GM18498 (cell line): Measurements from ENCODE around the gene INAFM1.
"Not testable (repeated sequence)": the region's sequence is repeated elsewhere in the genome, so short reads cannot be mapped to it uniquely, and the experiment has no call there.

Experiments
- ATAC-seq: cut with Tn5 transposase; IDR thresholded peaks from one replicate; pipeline ENCODE4 v1.9.1; 2021; ENCODE audit warnings: mild to moderate bottlenecking, moderate library complexity; ENCODE audit not compliant: unreplicated experiment

Gene INAFM1

GRCh38 chr19:47267350-47267759 lies 7.3 kb upstream of the INAFM1 start:
- no peak for ATAC-seq

GRCh38 chr19:47268028-47268427 lies 6.7 kb upstream of the INAFM1 start:
- no peak for ATAC-seq

GRCh38 chr19:47269596-47269995 lies 5.1 kb upstream of the INAFM1 start:
- ATAC-seq, result no peak

DNA sequence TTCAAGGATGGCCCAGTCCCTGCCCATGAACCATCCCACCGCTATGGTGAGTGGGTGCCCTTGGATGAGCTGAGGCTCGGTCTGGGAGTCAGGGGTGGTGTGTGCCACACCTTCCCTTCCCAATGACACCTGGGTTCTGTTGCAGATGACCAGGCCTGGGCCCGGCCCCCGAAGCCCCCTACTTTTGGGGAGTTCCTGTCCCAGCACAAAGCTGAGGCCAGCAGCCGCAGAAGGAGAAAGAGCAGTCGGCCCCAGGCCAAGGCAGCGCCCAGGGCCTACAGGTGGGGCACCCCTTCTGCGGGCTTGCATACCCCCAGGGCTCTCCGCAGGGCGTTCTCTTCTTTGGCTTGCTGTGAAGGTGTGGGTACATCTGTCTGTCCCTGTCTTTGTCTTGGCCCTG lies 4.3 kb upstream of the INAFM1 start:
- no peak for ATAC-seq

DNA sequence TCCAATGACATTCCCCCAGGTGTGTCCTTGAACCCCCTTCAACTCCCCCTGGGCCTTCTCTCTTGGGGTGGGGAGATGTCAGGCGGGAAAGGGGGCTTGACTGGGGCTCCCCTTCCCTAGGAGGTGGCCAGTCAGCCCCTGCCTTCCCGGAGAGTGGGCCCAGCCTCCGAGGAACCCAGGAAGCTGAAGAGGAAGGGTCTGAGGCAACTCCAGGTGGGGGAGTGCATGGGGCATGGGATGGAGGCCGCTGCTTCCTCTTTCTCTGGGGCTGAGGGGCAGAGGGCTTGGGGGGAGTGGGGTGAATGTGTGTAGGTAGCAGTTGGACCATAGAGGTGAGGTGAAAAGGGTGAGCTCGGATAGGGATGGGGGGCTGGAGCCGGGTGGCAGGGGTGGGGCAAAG lies 2.7 kb upstream of the INAFM1 start:
- no peak for ATAC-seq

DNA sequence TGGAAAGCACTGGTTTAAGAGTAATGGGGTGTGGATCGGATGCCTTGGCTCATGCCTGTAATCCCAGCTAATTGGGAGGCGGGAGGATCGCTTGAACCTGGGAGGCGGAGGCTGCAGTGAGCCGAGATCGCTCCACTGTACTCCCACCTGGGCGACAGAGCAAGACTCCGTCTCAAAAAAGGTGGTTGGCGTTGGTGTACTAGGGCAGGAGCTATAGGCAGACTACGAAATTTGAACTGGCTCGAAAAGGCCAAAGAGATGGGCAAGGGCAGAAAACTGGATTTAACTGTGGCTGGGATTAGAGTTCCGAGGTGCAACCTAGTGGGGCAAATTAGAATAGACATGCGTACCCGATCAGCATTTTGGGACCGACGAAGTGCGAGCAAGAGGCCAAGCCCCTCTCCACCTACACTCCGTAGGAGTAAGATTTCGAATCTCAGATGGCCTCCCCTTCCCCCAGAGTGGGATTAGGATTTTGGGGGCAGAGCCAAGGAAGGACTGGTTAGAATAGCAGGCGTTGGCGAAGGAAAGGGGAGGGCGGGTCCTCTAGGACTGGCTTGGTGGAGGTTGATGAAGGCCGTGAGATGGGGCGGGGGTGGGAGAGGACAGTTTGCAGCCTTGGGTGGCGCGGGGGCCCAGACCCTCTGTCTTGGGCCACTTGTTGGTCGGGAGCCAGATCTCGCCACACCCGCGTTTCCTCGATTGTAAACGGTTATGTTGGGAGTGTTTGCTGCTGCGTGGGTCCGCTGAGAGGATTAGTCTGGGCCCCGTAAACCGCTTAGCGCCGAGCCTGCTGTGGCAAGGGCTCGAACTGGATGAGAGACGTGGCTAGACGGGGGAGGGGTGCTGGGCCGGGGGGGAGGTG lies 2.0 kb upstream of the INAFM1 start:
- no peak for ATAC-seq

DNA sequence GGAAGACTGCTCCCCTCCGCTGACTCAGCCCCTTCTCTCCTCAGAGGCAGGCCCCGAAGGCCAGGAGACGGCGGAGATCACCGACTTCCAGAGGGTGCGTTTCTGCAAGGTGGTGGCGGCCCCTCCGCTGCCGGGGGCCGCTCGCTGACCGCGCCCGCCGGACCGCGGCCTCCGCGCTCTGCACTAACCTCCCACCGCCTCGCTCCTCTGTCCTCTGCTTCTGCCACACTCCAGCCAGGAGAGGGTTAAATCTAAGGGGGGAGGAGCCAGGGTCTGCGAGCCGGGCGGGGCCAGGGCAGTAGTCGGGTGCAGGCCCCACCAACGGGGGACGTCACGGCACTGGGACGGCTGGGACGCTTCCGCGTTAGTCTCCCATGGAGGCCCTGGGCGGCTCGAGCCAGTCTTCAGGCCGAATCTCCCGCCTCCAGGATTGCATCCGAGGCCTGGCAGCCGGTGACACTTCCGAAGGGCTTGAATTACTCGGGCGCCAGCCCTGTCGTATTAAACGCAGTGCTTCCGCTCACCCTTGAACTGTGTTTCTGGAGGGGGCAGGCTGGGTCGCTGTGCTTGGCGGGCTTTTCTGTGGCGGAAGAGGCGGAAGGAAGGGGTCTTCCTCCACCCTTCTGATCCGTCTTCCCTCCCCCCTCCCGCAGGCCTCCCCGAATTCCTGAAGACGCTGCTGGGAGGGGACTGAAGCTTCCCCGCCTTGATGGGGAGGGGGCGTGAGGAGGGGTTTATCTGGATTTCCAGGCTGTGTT lies 1.2 kb upstream of the INAFM1 start:
- ATAC-seq, result peak; percentile 63

DNA sequence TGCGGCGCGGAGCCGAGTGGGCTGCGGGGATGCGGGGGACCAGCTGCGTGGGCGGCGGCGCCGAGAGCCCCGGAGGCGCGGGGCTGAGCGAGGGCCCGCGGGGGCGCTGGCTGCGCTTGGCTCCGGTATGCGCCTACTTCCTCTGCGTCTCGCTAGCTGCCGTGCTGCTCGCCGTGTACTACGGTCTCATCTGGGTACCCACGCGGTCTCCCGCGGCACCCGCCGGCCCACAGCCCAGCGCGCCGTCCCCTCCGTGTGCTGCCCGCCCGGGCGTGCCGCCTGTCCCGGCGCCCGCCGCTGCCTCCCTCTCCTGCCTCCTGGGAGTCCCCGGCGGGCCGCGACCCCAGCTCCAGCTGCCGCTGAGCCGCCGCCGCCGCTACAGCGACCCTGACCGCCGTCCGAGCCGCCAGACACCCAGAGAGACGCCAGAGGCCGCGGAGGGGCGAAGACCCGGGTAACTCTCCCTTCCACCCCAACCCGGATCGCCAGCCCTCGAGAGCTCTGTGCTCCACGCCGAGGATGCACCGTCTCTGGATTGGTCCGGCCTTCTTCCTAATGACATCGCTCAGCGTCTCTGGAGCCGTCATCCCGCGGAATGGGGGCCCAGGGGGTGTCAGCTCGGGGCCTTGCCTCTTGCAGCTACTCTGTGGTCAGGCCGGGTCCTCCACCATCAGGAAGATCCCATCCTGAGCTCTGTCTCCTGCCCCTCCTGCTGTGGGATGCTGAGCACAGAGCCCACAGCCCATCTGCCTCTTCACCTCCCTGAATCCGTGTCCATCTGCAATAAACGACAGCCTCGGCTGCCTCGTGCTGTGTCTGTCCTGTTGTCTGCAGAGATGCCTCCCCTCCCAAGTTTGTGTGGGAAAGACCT lies 441 bp downstream of the INAFM1 start:
- peak; percentile 37 for ATAC-seq

- no peak for ATAC-seq
These were observed 1.2 kb downstream of the INAFM1 start for GRCh38 chr19:47275791-47276461.

DNA sequence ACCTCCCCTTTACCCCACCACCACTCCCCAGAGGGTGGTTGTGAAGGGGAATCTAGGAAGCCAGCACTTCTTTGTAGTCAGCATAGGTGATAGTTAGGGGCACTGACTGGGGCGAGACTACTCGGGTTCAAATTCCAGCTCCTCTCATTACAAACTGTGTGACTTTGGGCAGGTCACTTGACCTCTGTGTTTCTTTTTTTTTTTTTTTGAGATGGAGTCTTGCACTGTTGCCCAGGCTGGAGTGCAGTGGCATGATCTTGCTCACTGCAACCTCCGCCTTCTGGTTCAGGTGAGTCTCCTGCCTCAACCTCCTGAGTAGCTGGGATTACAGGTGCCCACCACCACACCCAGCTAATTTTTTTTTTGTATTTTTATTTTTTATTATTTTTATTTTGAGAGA lies 1.8 kb downstream of the INAFM1 start:
- ATAC-seq, result not testable (repeated sequence)

DNA sequence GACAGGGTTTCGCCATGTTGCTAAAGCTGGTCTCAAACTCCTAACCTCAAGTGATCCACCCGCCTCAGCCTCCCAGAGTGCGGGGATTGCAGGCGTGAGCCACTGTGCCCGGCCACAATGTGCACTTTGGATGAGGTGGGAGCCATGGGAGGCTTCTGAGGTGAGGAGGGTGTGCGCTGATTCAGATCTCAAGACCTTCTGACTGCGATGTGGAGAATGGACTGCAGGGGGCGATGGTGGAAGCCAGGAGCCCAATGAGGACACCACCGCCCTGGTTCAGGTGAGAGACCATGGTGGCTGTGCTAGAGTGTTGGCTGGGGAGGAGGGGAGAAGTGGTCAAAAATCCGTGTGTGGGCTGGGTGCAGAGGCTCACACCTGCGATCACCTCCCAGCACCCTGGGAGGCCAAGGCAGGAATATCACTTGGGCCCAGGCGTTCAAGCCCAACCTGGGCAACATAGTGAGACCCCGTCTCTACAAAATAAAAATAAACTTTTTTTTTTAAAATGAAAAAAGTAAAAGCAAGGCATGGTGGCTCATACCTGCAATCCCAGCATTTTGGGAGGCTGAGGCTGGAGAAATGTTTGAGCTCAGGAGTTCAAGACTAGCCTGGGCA lies 5.6 kb downstream of the INAFM1 start:
- ATAC-seq, result no peak

DNA sequence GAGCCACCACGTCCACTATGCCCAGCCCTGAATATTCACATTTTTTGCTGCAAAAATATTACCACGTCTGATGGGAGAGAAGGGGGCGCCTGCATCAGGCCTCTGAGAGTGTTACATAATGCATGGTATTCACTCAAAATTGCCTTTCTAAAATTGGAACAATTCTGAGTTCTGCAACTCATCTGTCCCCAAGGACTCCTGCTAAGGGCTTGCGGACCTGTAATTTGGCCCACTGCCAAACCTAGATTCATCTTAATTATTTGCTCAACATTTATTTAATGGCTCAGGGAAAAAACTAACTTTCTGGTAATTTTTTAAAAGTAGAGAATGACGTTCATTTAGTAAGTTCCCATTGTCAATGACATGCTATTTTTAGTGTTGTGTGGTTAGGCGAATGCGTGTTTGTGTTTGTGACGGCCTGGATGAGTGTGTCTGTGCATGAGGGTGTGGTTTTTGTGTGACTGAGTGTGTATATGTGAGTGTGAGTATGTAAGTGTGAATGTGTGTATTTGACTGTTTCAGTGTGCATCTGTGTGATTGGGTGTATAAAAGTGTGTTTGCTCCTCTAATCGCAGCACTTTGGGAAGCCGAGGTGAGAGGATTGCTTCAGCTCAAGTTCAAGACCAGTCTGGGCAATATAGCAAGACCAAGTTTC lies 8.8 kb downstream of the INAFM1 start:
- ATAC-seq, result no peak

GRCh38 chr19:47284324-47284899 lies 9.7 kb downstream of the INAFM1 start:
- ATAC-seq, result no peak

DNA sequence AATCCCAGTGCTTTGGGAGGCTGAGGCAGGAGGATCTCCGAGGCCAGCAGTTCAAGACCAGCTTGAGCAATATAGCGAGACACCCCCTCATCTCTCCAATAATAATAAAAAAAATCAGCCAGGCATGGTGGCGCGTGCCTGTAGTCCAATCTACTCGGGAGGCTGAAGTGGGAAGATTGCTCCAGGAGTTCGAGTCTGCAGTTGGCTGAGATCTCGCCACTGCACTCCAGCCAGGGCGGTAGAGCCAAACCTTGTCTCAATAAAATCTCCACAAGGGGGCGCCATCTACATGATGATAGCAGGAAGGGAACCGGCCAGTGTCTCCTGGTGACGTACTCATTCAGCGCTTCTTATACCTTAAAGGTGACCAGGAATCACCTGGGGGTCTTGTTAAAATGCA lies 21.4 kb downstream of the INAFM1 start:
- ATAC-seq, result peak; percentile 58

GRCh38 chr19:47300867-47301266 lies 26.2 kb downstream of the INAFM1 start:
- not testable (repeated sequence) for ATAC-seq

DNA sequence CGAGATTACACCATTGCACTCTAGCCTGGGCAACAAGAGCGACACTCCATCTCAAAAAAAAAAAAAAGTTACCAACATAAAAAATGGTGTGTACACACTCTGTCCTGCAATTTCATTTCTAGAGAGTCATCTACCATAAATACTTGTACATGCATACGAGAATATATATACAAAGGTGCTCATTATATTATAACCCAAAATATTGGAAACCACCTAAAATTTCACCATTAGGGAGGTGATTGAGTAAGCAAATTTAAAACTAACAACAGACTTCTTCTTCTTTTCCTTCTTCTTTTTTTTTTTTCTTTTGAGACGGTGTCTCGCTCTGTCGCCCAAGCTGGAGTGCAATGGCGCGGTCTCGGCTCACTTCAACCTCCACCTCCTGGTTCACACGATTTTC lies 27.6 kb downstream of the INAFM1 start:
- ATAC-seq, result no peak

GRCh38 chr19:47303966-47304365 lies 29.3 kb downstream of the INAFM1 start:
- ATAC-seq, result no peak

DNA sequence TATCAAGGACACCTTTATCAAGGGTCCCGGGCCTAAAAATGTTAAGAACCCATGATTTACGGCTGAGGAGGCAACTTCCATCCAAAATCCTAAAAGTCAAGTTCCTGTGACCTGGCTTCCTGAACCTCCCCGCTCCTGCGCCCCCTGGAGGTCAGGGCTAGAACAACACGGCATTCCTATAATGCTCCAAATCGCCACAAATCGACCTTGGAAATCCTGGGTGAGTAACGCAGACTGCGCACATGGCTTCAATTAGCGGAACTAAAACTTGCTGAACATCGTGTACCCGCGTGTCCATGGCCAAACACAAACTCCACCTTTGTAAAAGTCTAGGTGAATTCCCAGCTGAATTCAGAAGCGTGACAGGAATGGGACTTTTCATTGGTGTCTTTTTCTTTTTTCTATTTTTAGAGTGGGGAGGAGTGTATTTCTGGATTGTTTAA lies 30.6 kb downstream of the INAFM1 start:
- ATAC-seq, result no peak

DNA sequence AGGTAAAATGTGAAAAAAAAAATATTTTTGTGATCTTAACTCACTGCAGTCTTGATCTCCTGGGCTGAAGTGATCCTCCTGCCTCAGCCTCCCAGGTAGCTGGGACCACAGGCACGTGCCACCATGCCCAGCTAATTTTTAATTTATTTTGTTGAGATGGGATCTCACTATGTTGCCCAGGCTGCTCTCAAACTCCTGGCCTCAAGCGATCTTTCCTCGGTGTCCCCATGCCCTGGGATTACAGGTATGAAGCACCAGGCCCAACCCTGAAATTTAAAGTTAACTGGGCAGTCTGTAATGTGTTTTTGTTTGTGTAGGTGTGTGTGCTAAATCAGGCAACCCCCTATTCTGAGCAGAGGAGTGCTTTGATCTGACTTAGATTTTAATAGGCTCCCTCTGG lies 31.6 kb downstream of the INAFM1 start:
- ATAC-seq, result no peak
